Natural killer cell (primary cell): ENCODE measurements around the gene TFR2. TPM values are rescaled to one million over a fixed set of nuclear protein-coding genes. Genes with fewer than 3 reads are reported as not detected.
A peak's percentile ranks its signal among the peaks of the same experiment; 100 is the strongest.
"Not testable (repeated sequence)": the region's sequence is repeated elsewhere in the genome, so short reads cannot be mapped to it uniquely, and the experiment has no call there.

Experiments used
- ATAC-seq, 3 donors: fragments of 150-1000 bp in 2 of 3; fragments of 200-7000 bp in 1 of 3; cut with Tn5 transposase; 1 replicate in 1 of 3; 2 replicates in 2 of 3; pipeline ENCODE4 v1.10.0; 2021; ENCODE audit warnings: mild to moderate bottlenecking in 2 of 3, moderate library complexity in 2 of 3
- DNase-seq, 2 donors: peaks; one replicate each; pipeline versions ENCODE4 v3.0.0 to v3.0.0-alpha.2; 2013 to 2021; ENCODE audit warnings: mixed read lengths in 1 of 2
- H3K27ac ChIP-seq: one replicate; pipeline ENCODE4 v1.5.1; 2013; ENCODE audit warnings: mild to moderate bottlenecking, low read length
- H3K27me3 ChIP-seq: one replicate; pipeline ENCODE4 v1.6.1; 2013; ENCODE audit warnings: low read length; ENCODE audit not compliant: control insufficient read depth, insufficient read depth
- H3K36me3 ChIP-seq: one replicate; pipeline ENCODE4 v1.6.1; 2013; ENCODE audit warnings: low read length; ENCODE audit not compliant: control insufficient read depth, insufficient read depth
- H3K4me1 ChIP-seq: one replicate; pipeline ENCODE4 v1.6.1; 2013; ENCODE audit warnings: low read length; ENCODE audit not compliant: control insufficient read depth, insufficient read depth
- H3K4me3 ChIP-seq: one replicate; pipeline ENCODE4 v1.5.1; 2013; ENCODE audit warnings: low read length
- H3K9me3 ChIP-seq: one replicate; pipeline ENCODE4 v1.6.1; 2013; ENCODE audit warnings: low read length; ENCODE audit not compliant: control insufficient read depth, insufficient read depth
- H3K27ac Mint-ChIP-seq, 2 donors: one replicate each; pipeline ENCODE4 v1.8.0; 2022; ENCODE audit warnings: mild to moderate bottlenecking in 2 of 2, mixed read lengths in 2 of 2, moderate library complexity in 1 of 2
- H3K27me3 Mint-ChIP-seq, 2 donors: one replicate each; pipeline ENCODE4 v1.8.0; 2022; ENCODE audit warnings: low read depth in 2 of 2, mixed read lengths in 2 of 2
- H3K36me3 Mint-ChIP-seq: one replicate; pipeline ENCODE4 v1.8.0; 2022; ENCODE audit warnings: mixed read lengths
- H3K4me1 Mint-ChIP-seq, 2 donors: one replicate each; pipeline ENCODE4 v1.8.0; 2022; ENCODE audit warnings: mixed read lengths in 2 of 2
- H3K4me3 Mint-ChIP-seq: one replicate; pipeline ENCODE4 v1.8.0; 2022; ENCODE audit warnings: mild to moderate bottlenecking, moderate library complexity, mixed read lengths
- H3K9me3 Mint-ChIP-seq, 2 donors: one replicate each; pipeline ENCODE4 v1.8.0; 2022; ENCODE audit warnings: mixed read lengths in 2 of 2
- WGBS: methylation state at CpG from one replicate; pipeline ENCODE4 v1.1.7; 2013; ENCODE audit warnings: missing lambda C conversion rate; ENCODE audit not compliant: insufficient coverage; 5-methylcytosine and 5-hydroxymethylcytosine counted together
- intact Hi-C: fragments of 100-400 bp; cut with micrococcal nuclease; formaldehyde crosslinking; loops from one replicate; pipeline ENCODE4 v1.14.2; 2022
- total RNA-seq, 4 donors: library from RNA; stranded (reverse); fragments of 120-200 nt in 1 of 4; gene quantifications; one replicate each; pipeline versions ENCODE4 v1.2.3 to v1.2.4, GENCODE V29; 2013 to 2022
- TF ChIP-seq, protein P1 (sequence below): fragments of 200-600 bp; IDR thresholded peaks from one replicate; pipeline ENCODE4 v1.8.0; 2022; ENCODE audit warnings: antibody characterized with exemption

TFR2 gene
- total RNA-seq, 3 donors from 2014 or later (not counting 1 experiment from before 2014, with no cell fraction given): 9.8 to 13.8 (median 12.0) TPM

GRCh38 chr7:100671353-100672327 lies 30.3 kb upstream of the TFR2 start:
- H3K4me3 Mint-ChIP-seq: peak overlapping the region; percentile 95
- DNase-seq: no peak
- H3K36me3 Mint-ChIP-seq: no peaks in the 10 kb centered on the region

DNA sequence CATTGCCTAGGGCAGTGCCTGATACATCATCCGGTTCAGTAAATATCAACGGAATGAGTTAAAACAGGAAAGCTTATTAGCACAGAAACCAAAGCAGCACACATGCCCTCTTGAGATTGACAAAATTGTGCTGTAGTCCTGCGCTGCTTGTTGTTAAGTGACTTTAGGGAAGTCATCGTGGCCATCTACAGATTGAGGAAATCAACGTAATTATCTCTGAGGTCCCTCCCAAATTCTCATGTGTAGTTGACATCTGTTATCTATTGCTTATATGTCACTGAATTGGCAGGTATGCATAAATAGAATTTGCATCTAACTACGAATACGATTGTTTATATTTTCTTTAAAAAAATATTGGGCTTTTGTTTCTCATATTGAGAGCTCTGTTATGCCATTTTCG lies 28.7 kb upstream of the TFR2 start:
- no peaks in the 10 kb centered on the region for H3K36me3 ChIP-seq
- H3K4me3 ChIP-seq: no peak overlapping the region
- no peak for DNase-seq
- Mint-ChIP-seq H3K27ac (no peak overlapping the region), H3K27me3 (no peaks in the 10 kb centered on the region), H3K4me1 (peaks cover 0 to 16% of the 10 kb centered on the region in 2 donors), H3K4me3 (no peak overlapping the region), H3K36me3 (no peaks in the 10 kb centered on the region), H3K9me3 (no peaks in the 10 kb centered on the region)
- TF ChIP-seq, protein P1, sequence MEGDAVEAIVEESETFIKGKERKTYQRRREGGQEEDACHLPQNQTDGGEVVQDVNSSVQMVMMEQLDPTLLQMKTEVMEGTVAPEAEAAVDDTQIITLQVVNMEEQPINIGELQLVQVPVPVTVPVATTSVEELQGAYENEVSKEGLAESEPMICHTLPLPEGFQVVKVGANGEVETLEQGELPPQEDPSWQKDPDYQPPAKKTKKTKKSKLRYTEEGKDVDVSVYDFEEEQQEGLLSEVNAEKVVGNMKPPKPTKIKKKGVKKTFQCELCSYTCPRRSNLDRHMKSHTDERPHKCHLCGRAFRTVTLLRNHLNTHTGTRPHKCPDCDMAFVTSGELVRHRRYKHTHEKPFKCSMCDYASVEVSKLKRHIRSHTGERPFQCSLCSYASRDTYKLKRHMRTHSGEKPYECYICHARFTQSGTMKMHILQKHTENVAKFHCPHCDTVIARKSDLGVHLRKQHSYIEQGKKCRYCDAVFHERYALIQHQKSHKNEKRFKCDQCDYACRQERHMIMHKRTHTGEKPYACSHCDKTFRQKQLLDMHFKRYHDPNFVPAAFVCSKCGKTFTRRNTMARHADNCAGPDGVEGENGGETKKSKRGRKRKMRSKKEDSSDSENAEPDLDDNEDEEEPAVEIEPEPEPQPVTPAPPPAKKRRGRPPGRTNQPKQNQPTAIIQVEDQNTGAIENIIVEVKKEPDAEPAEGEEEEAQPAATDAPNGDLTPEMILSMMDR: no peak
- H3K4me1 ChIP-seq: peaks cover 11% of the 10 kb centered on the region
- H3K9me3 ChIP-seq: no peaks in the 10 kb centered on the region
- no peak for ATAC-seq
- no peak overlapping the region for H3K27ac ChIP-seq
- H3K27me3 ChIP-seq: no peaks in the 10 kb centered on the region
- 68% methylated on average over 7 of the region's 8 CpGs for WGBS
- intact Hi-C loops: loop anchor here (5.0 to 10.0 kb wide), 2 partner anchors 38 to 565 kb away; partner anchors contain the start of genes AP4M1 and MCM7

More at GRCh38 chr7:100671353-100672327, 30.3 kb upstream of the TFR2 start:
- TF ChIP-seq, protein P1: no peak
- peaks cover 4% of the 10 kb centered on the region for H3K36me3 ChIP-seq
- H3K4me1 ChIP-seq: peaks cover 17% of the 10 kb centered on the region
- H3K9me3 ChIP-seq: no peaks in the 10 kb centered on the region
- no peaks in the 10 kb centered on the region for H3K27me3 Mint-ChIP-seq
- WGBS: 95% methylated on average over 18 of the region's 18 CpGs
- intact Hi-C loops: loop anchor here (5.0 to 10.0 kb wide), 2 partner anchors 39 to 567 kb away; partner anchors contain the start of genes AP4M1 and MCM7
- H3K27ac ChIP-seq: no peak overlapping the region
- H3K9me3 Mint-ChIP-seq: no peaks in the 10 kb centered on the region
- no peak overlapping the region for H3K4me3 ChIP-seq
- no peak for ATAC-seq
- peak overlapping the region in 1 of 2 donors; percentile 90 for H3K27ac Mint-ChIP-seq
- no peaks in the 10 kb centered on the region for H3K27me3 ChIP-seq
- peaks cover 0 to 22% of the 10 kb centered on the region in 2 donors for H3K4me1 Mint-ChIP-seq

- H3K27ac Mint-ChIP-seq, H3K27me3 ChIP-seq, H3K4me1 Mint-ChIP-seq, H3K9me3 Mint-ChIP-seq, DNase-seq, H3K27ac ChIP-seq, H3K36me3 Mint-ChIP-seq, H3K9me3 ChIP-seq, ATAC-seq, intact Hi-C loops, H3K27me3 Mint-ChIP-seq, H3K4me3 Mint-ChIP-seq, H3K4me3 ChIP-seq, H3K36me3 ChIP-seq: not testable (repeated sequence)
- peaks cover 11% of the 10 kb centered on the region for H3K4me1 ChIP-seq
- 97% methylated on average over 11 of the region's 12 CpGs for WGBS
These were observed 27.8 kb upstream of the TFR2 start for GRCh38 chr7:100669106-100669505.

GRCh38 chr7:100668069-100668449 lies 26.7 kb upstream of the TFR2 start:
- TF ChIP-seq, protein P1: no peak
- no peak for ATAC-seq
- Histone ChIP-seq H3K4me3 (no peak overlapping the region), H3K27ac (no peak overlapping the region), H3K27me3 (no peaks in the 10 kb centered on the region), H3K9me3 (no peaks in the 10 kb centered on the region), H3K4me1 (peaks cover 7% of the 10 kb centered on the region), H3K36me3 (no peaks in the 10 kb centered on the region)
- Mint-ChIP-seq H3K27me3 (no peaks in the 10 kb centered on the region), H3K9me3 (no peaks in the 10 kb centered on the region), H3K4me3 (no peak overlapping the region), H3K4me1 (peaks cover 0 to 1% of the 10 kb centered on the region in 2 donors), H3K36me3 (no peaks in the 10 kb centered on the region), H3K27ac (no peak overlapping the region)
- 93% methylated on average over 1 of the region's 2 CpGs for WGBS
- DNase-seq: no peak
- intact Hi-C loops: no loop called here
